HG02943 (cell line): ENCODE data around the gene EFCAB12.

Experiments used
- ATAC-seq: cut with Tn5 transposase; IDR thresholded peaks from one replicate; pipeline ENCODE4 v1.9.1; 2021; ENCODE audit warnings: mild to moderate bottlenecking, low read depth, moderate library complexity; ENCODE audit not compliant: unreplicated experiment

Gene EFCAB12

DNA sequence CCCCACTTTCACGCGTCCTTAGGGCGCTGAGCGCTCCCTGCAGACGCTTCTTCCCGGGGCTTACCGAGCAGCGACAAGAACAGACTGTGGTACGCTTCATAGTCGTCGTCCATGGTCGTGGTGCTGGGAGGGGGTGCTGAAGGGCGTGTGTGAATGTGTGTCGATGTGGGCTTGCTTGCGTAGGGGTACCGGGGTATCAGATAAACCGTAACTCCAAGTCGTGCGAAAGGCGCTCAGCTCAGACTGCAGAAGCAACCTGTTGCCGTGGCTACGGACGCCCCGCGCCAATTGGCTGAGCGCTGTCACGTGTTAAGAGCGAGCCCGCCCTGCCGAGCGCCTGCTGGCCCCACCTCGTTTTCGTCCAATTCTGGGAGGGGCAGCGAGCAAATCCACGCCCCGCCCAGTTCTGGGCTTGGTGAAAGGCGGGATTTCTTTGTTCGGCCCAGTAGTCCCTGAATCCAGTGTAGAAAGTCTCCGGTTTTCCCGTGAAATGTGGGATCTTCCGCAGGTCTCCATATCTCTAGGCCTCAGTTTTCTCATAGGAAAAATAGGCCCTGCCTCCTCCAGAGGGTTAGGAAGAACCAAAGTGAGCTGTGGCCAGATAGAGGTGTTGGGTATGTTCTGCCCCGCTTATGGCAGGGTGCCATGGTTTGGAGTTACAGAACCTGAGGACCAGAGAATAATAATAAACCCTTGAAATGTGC, at the start of gene EFCAB12:
Gene EFCAB12, minus strand, starts transcription at position 261 of the 704 bp plus-strand sequence. Its CDS starts 148 bp downstream, at position 113.
- ATAC-seq: no peak

DNA sequence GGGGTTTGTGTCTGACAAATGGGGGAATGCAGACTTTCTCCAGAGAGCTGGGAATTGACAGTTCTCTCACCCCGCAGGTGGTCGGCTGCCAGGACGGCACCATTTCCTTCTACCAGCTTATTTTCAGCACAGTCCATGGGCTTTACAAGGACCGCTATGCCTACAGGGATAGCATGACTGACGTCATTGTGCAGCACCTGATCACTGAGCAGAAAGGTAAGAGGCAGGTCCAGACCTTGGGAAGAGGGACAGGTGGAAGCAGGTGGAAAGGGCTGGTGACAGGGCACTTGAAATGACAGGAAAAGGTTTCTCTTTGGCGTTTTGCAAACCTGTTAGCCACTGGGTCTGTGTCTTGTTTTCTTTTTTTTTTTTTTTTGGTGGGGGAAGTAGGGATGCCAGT, 48.1 kb upstream of the EFCAB12 start:
- ATAC-seq: no peak

DNA sequence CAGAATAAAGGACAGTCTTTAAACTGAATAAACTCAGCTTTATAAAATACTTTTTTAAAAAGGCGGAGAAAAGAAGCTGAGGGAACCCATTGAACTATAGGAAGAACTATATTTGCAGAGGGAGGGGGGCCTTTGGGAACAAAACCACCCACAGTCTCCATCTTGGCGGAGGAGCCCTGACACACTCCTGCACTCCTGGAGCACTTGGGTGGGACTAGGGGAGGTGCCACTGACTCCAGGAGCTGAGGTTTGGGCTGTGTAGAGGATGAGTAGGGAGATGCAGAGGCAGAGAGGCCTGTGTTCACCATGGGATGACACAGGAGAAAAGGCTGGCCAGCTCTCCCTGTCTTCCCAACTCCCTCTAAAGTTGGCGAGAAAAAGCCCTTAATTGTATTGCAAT, 47.4 kb upstream of the EFCAB12 start:
- no peak for ATAC-seq

DNA sequence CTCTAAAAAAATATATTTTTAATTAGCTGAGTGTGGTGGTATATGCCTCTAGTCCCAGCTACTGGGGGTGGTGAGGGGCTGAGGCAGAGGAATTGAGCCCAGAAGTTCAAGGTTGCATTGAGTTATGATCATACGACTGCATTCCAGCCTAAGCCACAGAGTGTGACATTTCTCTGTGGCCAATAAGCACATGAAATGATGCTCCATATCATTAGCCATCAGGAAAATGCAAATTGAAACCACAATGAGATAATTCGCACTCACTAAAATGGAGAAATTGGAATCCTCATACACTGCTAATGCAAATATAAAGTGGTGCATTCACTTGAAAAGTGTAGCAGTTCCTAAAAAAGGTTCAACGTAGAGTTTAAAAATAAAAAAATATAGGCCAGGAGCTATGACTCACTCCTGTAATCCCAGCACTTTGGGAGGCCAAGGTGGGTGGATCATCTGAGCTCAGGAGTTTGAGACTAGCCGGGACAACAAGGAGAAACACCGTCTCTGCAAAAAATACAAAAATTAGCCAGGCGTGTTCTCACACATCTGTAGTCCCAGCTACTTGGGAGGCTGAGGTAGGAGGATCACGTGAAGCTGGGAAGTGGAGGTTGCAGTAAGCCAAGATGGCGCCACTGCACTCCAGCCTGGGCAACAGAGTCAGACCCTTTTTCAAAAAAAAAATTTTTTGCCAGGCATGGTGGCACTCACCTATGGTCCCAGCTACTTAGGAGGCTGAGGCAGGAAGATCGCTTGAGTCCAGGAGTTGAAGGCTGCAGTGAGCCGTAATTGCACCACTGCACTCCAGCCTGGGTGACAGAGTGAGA, 46.8 kb upstream of the EFCAB12 start:
- no peak for ATAC-seq

DNA sequence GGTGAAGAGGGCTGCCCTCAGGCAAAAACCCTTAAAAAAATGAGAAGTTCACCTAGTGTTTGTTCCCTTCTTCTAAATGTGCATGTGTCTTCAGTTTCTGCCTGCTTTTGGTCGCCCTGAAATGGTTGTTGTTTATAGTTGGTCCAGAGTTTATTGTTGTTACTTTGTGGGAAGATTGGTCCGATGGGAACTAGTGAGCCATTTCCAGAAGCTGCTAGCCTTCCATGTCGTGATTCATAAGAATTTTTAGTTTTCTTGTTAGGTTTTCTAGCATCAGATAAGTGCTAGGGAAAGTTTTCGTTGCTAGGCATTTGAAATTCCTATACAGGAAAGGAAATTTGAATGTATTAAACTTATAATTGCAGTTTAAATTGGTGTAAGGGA, 45.3 kb upstream of the EFCAB12 start:
- no peak for ATAC-seq

DNA sequence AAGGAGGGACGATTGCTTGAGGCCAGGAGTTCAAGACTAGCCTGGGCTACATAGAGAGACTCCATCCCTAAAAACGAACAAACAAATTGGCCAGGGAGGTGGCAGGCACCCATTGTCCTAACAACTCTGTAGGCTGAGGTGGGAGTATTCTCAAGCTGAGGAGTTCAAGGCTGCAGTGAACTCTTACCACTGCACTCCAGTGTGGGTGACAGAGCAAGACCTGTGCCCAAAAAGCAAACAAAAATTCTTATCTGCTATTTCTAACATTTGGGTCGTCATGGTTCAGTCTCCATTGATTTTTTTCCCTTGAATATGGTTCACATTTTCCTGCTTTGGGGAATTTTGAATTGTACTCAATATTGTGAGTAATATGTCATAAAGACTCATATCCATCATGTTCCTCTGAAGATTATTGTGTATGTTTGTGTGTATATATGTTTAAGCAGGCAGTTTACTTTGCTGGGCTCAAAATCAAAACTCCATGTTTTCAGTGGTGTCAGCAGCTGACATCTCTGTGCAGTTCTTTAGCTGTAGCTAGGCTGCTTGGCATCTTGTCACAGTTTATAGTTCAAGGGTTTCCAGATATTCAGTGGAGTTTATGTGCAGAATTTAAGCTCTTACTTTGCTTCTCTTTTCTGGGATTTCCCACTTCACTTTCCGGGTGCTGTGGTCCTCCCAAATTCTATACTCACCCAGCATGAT, 44.8 kb upstream of the EFCAB12 start:
- ATAC-seq: no peak

- no peak for ATAC-seq
These were observed 42.4 kb upstream of the EFCAB12 start for GRCh38 chr3:129470861-129471260.

DNA sequence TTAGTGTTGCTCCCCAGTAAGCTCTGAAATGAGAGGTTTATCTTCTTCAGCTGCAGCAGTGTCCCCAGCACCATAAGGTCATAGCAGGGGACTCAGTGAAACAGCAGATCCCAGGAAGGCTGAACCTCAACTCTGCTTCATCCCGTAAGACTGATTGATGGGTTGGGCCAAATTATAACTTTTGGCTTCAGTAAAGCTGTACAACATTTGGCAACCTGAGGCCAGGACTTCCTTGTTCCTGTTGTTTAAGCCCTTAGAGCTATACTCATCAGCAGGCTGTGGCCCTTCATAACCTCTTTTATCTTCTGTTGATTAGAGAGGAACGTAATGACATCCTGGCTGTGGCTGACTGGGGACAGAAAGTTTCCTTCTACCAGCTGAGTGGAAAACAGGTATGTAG, 40.6 kb upstream of the EFCAB12 start:
- no peak for ATAC-seq

- no peak for ATAC-seq
These were observed 39.5 kb upstream of the EFCAB12 start for GRCh38 chr3:129467932-129468331.

GRCh38 chr3:129463716-129464115, 35.3 kb upstream of the EFCAB12 start:
- ATAC-seq: no peak

GRCh38 chr3:129463094-129463493, 34.7 kb upstream of the EFCAB12 start:
- ATAC-seq: no peak

- no peak for ATAC-seq
These were observed 34.0 kb upstream of the EFCAB12 start for GRCh38 chr3:129462361-129462968.

GRCh38 chr3:129461461-129462146, 33.2 kb upstream of the EFCAB12 start:
- no peak for ATAC-seq

GRCh38 chr3:129461022-129461421, 32.6 kb upstream of the EFCAB12 start:
- ATAC-seq: no peak

DNA sequence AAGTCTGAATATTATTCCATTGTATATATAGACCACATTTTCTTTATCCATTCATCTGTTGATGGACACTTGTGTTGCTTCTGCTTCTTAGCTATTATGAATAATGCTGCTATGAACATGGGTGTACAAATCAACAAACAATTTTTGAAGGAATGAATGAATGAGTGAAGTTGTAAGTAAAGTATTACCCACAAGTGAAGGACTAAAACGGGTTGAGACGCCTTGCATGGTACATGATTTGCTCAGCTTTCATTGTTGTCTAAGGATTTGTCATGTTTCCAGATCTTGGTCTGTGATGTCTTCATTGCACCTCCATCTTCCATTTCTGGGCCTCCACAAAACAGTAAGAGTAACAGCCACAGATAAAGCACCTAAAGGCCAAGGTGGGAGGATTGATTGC, 32.1 kb upstream of the EFCAB12 start:
- ATAC-seq: no peak

GRCh38 chr3:129460155-129460554, 31.7 kb upstream of the EFCAB12 start:
- no peak for ATAC-seq

DNA sequence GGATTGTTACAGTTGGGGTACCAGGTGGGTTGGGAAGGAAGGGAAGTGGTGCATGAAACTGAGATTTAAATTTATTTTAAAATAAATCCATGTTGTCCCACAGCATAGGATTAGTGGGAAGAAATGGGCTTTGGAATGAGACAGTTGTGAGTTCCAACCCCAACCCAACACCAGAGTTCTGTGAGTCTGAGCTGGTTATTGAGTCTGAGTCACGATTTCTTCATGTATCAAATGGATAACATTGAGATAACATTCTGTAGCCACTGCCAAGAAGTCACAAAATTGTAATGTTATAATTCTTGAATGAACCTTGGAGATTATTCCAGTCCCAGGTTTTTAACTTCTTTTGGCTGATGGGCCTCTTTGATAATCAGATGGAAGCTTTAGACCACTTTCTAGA, 25.3 kb upstream of the EFCAB12 start:
- no peak for ATAC-seq

DNA sequence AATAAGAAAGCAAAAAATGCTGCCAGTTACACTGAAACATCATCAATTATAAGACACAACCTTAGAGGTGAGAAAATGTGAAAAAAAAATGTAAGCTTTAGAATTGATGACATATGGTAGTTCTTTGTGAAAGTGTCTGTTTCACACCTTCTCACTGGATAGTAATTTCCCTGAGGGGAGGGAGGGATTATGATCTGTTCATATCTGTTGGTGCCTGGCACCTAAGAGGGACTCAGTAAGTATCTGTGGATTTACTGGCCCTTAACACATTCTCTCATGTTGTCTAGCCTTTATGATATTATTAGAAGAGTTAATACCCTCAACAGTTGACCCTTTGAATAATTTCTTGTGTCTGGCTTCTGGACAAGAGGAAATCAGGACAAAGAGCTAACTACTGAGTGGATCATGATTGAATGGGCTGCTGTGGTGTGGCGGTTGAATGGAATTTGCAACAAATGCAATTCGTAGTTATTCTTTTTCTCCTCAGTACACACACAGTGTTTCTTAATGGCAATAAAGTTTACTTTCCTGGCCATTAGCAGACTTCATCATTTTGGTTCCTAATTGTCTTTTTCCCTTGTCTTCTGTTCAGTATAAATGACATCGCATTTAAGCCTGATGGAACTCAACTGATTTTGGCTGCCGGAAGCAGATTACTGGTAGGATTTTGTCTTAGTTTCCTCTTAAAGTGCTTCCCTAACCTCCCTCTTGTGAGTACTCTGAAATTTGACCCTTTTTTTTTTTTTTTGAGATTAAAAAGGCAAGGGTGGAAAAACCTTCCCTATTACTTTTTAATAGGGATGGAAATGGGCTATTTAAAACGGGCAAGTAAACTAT, 21.1 kb upstream of the EFCAB12 start:
- ATAC-seq: no peak

DNA sequence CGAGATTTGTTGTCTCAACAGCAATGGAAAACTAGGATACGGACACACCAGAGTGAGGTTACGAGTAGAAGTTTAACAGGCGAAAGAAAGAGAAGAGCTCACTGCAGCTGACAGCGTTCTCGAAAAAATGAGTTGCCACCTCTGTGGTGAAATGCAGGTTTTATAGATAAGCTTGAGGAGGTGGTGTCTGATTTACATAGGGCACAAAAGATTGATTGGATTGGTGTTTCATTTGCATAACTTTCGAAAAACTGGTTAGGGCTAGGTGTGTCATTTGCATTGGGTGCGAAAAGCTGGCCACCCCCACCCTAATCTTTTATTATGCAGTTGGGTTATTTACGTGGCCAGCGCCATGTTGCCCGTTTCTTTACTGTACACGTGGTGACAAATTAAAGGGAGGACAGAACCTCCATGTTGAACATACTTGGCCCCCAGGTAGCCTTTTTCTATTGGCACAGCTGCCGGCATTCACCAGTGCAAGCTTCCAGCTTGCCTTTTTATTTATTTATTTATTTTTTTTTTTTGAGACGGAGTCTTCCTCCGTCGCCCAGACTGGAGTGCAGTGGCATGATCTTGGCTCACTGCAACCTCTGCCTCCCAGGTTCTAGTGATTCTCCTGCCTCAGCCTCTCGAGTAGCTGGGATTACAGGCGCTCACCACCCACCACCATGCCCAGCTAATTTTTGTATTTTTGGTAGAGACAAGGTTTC, 19.9 kb upstream of the EFCAB12 start:
- ATAC-seq: no peak
